K562 (cell line): ENCODE measurements around the gene TNNT1. TPM values are rescaled to one million over a fixed set of nuclear protein-coding genes. Genes with fewer than 3 reads are reported as not detected.

Experiments
- BDP1 ChIP-seq: IDR thresholded peaks from 3 replicates; pipeline ENCODE4 v1.6.1; 2011; ENCODE audit not compliant: insufficient read length, insufficient read depth
- BRD4 ChIP-seq: fragments of 200-600 bp; sonication (generic); IDR thresholded peaks from 2 replicates; pipeline ENCODE4 v1.6.1; 2017; ENCODE audit warnings: inconsistent platforms
- CEBPG ChIP-seq, 3 experiments: fragments of 200-800 bp in 1 of 3; sonication (Bioruptor generic) in 1 of 3; sonication (generic) in 1 of 3; formaldehyde crosslinking in 1 of 3; IDR thresholded peaks in 2 of 3; conservative IDR thresholded peaks in 1 of 3; 2 replicates each; pipeline versions ENCODE4 v1.6.1 to v1.8.0; 2016 to 2022; ENCODE audit warnings: missing compliant biosample characterization in 2 of 3, missing genetic modification characterization in 2 of 3, mild to moderate bottlenecking in 1 of 3, missing genetic modification reagents in 1 of 3
- CSDE1 ChIP-seq, 2 experiments: fragments of 450-650 bp; IDR thresholded peaks; 2 replicates each; pipeline ENCODE4 v1.6.1; 2016; ENCODE audit warnings: mild to moderate bottlenecking in 1 of 2
- ETV5 ChIP-seq: sonication (generic); formaldehyde crosslinking; IDR thresholded peaks from 2 replicates; pipeline ENCODE4 v1.4.0; 2020; ENCODE audit warnings: low read depth, mild to moderate bottlenecking, missing genetic modification reagents
- HNRNPLL ChIP-seq: fragments of 200-400 bp; formaldehyde crosslinking; IDR thresholded peaks from 2 replicates; pipeline ENCODE4 v1.6.1; 2017; ENCODE audit warnings: low read length, low read depth, mild to moderate bottlenecking; ENCODE audit not compliant: poor library complexity, severe bottlenecking
- HSF4 ChIP-seq: fragments of 250-450 bp; sonication (Bioruptor Pico); IDR thresholded peaks from 2 replicates; pipeline ENCODE4 v2.1.2; 2022; ENCODE audit warnings: mild to moderate bottlenecking, moderate library complexity, borderline replicate concordance
- KLF16 ChIP-seq: IDR thresholded peaks from 2 replicates; pipeline ENCODE4 v1.6.1; 2016; ENCODE audit warnings: antibody characterized with exemption
- MAZ ChIP-seq, 2 experiments: fragments of 450-650 bp in 1 of 2; sonication (generic) in 1 of 2; formaldehyde crosslinking; IDR thresholded peaks in 1 of 2; conservative IDR thresholded peaks in 1 of 2; 2 replicates each; pipeline versions ENCODE4 v1.4.0 to v1.5.0; 2020; ENCODE audit warnings: mild to moderate bottlenecking in 1 of 2, missing genetic modification reagents in 1 of 2
- MEIS2 ChIP-seq: fragments of 450-650 bp; IDR thresholded peaks from 2 replicates; pipeline ENCODE4 v1.6.1; 2014; ENCODE audit warnings: mild to moderate bottlenecking; ENCODE audit not compliant: partially characterized antibody
- TAF15 ChIP-seq: fragments of 200-400 bp; formaldehyde crosslinking; IDR thresholded peaks from 2 replicates; pipeline ENCODE4 v1.6.1; 2017; ENCODE audit warnings: mild to moderate bottlenecking, low read depth, low read length, moderate library complexity
- TAL1 ChIP-seq: fragments of 450-650 bp; IDR thresholded peaks from 2 replicates; pipeline ENCODE4 v1.6.1; 2016; ENCODE audit warnings: mild to moderate bottlenecking
- TFAP4 ChIP-seq: sonication (generic); formaldehyde crosslinking; IDR thresholded peaks from 2 replicates; pipeline ENCODE4 v1.8.0; 2022; ENCODE audit warnings: missing genetic modification reagents, mild to moderate bottlenecking, moderate library complexity, borderline replicate concordance
- ZFP36 ChIP-seq: fragments of 150-350 bp; IDR thresholded peaks from 2 replicates; pipeline ENCODE4 v1.6.1; 2018; ENCODE audit warnings: low read length, low read depth; ENCODE audit not compliant: partially characterized antibody
- ZFPM2 ChIP-seq: fragments of 250-450 bp; sonication (Bioruptor Pico); IDR thresholded peaks from 2 replicates; pipeline ENCODE4 v1.5.1; 2022; ENCODE audit warnings: mild to moderate bottlenecking
- ZNF444 ChIP-seq: fragments of 250-450 bp; sonication (Bioruptor Pico); IDR thresholded peaks from 2 replicates; pipeline ENCODE4 v1.4.0; 2020; ENCODE audit warnings: mild to moderate bottlenecking, moderate library complexity
- polyA plus RNA-seq, 8 experiments: library from polyadenylated mRNA; depleted of rRNA in 4 of 8; stranded (reverse) in 5 of 8; unstranded in 3 of 8; fragments of >200 nt; fragmentation: Nextera tagmentation in 2 of 8; fragmentation: Illumina TruSeq in 1 of 8; extraction: Ambion mirVana in 2 of 8; extraction: Trizol in 1 of 8; gene quantifications; 2 replicates each; pipeline versions ENCODE4 v1.2.1 to v1.2.3, GENCODE V29; 2011 to 2014; ENCODE audit warnings: inconsistent platforms in 1 of 8, missing spikeins in 1 of 8
- total RNA-seq, 7 experiments: library from RNA; depleted of rRNA in 6 of 7; stranded (reverse); fragments of >200 nt in 6 of 7; fragmentation: Illumina TruSeq in 2 of 7; extraction: Trizol in 2 of 7; gene quantifications; 2 replicates each; pipeline versions ENCODE4 v1.2.1 to v1.2.3, GENCODE V29; 2011 to 2021; ENCODE audit warnings: low replicate concordance in 1 of 7
- TF ChIP-seq, protein P1 (sequence below), 2 experiments: fragments of 200-800 bp in 1 of 2; sonication (Bioruptor generic) in 1 of 2; sonication (generic) in 1 of 2; formaldehyde crosslinking in 1 of 2; IDR thresholded peaks in 1 of 2; conservative IDR thresholded peaks in 1 of 2; 2 replicates each; pipeline versions ENCODE4 v1.5.0 to v1.6.1; 2016 to 2020; ENCODE audit warnings: missing compliant biosample characterization in 1 of 2, missing genetic modification characterization in 1 of 2, missing genetic modification reagents in 1 of 2
- TF ChIP-seq, protein P2 (sequence below): fragments of 450-650 bp; formaldehyde crosslinking; IDR thresholded peaks from 2 replicates; pipeline ENCODE4 v1.4.0; 2020; ENCODE audit warnings: mild to moderate bottlenecking, moderate library complexity
- TF ChIP-seq, protein P3 (sequence below): sonication (generic); formaldehyde crosslinking; IDR thresholded peaks from 2 replicates; pipeline ENCODE4 v1.5.0; 2020; ENCODE audit warnings: missing genetic modification reagents
- TF ChIP-seq, protein P4 (sequence below): fragments of 450-650 bp; formaldehyde crosslinking; IDR thresholded peaks from 2 replicates; pipeline ENCODE4 v1.4.0; 2020; ENCODE audit warnings: mild to moderate bottlenecking, moderate library complexity

The TNNT1 gene
- total and polyA plus RNA-seq, 9 of the 15 experiments (the other 6 are each of a cell fraction or from before 2014, with no cell fraction given) = 31.8 to 390 (median 227) TPM

DNA sequence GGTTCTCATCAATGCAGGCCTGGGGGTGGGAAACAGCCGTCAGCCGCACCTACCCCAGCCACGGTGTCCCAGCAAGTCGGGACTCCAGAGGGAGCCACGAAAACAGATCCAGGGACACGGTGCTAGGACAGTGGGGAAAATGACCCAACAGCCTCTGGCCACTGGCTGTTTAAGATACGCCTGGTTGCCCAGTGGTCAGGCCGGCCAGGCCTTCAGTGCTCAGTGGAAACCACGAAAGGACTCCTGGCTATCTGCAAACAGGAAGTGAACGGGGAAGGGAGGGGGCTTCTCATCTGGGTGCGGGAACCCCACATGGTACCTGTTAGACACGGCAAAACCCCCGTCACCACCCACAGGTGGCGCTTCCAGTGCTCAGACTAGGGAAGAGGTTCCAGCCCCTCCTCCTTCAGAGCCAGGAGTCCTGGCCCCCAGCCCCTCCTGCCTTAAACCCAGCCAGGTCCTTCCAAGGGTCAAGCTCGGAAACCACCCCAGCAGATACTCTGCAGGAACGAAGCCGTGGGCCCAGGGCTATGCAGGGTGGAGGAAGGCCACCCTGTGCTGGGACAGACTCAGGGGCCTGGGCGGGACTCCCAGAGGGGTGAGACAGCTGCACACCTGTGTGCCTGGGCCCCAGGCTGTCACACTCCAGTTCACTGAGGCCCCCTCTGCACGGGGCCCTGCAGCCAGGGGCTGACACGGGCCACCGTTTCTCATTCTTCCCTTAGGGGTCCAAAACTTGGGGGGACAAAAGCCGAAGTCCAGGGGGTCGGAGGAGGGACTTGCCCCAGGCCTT lies 36.0 kb downstream of the TNNT1 start (continued):
- TF ChIP-seq, protein P1, sequence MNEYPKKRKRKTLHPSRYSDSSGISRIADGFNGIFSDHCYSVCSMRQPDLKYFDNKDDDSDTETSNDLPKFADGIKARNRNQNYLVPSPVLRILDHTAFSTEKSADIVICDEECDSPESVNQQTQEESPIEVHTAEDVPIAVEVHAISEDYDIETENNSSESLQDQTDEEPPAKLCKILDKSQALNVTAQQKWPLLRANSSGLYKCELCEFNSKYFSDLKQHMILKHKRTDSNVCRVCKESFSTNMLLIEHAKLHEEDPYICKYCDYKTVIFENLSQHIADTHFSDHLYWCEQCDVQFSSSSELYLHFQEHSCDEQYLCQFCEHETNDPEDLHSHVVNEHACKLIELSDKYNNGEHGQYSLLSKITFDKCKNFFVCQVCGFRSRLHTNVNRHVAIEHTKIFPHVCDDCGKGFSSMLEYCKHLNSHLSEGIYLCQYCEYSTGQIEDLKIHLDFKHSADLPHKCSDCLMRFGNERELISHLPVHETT (CRISPR knock-in tag; conservative IDR thresholded peaks at IDR 0.05 in 1 of 2, IDR thresholded peaks at IDR 0.05 in 1 of 2) = 0 out of 4 replicates have a peak, but pooled peaks of 1 of the 2 experiments have one; percentile 13
- no peak for TF ChIP-seq CSDE1 (IDR thresholded peaks at IDR 0.05)
- TF ChIP-seq HSF4 = no peak
- no peak for TF ChIP-seq ZFP36
- TF ChIP-seq BRD4 = no peak
- TF ChIP-seq, protein P2, sequence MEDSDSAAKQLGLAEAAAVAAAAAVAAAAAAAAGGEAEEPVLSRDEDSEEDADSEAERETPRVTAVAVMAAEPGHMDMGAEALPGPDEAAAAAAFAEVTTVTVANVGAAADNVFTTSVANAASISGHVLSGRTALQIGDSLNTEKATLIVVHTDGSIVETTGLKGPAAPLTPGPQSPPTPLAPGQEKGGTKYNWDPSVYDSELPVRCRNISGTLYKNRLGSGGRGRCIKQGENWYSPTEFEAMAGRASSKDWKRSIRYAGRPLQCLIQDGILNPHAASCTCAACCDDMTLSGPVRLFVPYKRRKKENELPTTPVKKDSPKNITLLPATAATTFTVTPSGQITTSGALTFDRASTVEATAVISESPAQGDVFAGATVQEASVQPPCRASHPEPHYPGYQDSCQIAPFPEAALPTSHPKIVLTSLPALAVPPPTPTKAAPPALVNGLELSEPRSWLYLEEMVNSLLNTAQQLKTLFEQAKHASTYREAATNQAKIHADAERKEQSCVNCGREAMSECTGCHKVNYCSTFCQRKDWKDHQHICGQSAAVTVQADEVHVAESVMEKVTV (CRISPR knock-in tag) = no peak
- TF ChIP-seq TAL1 = no peak
- no peak for TF ChIP-seq TAF15
- TF ChIP-seq, protein P3, sequence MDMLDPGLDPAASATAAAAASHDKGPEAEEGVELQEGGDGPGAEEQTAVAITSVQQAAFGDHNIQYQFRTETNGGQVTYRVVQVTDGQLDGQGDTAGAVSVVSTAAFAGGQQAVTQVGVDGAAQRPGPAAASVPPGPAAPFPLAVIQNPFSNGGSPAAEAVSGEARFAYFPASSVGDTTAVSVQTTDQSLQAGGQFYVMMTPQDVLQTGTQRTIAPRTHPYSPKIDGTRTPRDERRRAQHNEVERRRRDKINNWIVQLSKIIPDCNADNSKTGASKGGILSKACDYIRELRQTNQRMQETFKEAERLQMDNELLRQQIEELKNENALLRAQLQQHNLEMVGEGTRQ (CRISPR knock-in tag) = no peak
- TF ChIP-seq MEIS2 = no peak
- TF ChIP-seq ETV5 = peak; percentile 79; the same call in 1 of the 2 replicates
- no peak for TF ChIP-seq ZFPM2 (CRISPR knock-in tag)
- TF ChIP-seq CEBPG (CRISPR knock-in tag; IDR thresholded peaks at IDR 0.05) = no peak; the same call in 1 of the 2 replicates
- no peak for TF ChIP-seq CEBPG (tag; conservative IDR thresholded peaks at IDR 0.05 in 1 of 2, IDR thresholded peaks at IDR 0.05 in 1 of 2)
- peak in 1 of 2 experiments; percentile 20; a peak in 1 of 4 replicates for TF ChIP-seq MAZ (CRISPR knock-in tag; conservative IDR thresholded peaks at IDR 0.05 in 1 of 2, IDR thresholded peaks at IDR 0.05 in 1 of 2)
- no peak for TF ChIP-seq BDP1
- peak; percentile 63 for TF ChIP-seq TFAP4 (CRISPR knock-in tag)
- TF ChIP-seq KLF16 = no peak
- no peak for TF ChIP-seq ZNF444 (CRISPR knock-in tag)
- TF ChIP-seq, protein P4, sequence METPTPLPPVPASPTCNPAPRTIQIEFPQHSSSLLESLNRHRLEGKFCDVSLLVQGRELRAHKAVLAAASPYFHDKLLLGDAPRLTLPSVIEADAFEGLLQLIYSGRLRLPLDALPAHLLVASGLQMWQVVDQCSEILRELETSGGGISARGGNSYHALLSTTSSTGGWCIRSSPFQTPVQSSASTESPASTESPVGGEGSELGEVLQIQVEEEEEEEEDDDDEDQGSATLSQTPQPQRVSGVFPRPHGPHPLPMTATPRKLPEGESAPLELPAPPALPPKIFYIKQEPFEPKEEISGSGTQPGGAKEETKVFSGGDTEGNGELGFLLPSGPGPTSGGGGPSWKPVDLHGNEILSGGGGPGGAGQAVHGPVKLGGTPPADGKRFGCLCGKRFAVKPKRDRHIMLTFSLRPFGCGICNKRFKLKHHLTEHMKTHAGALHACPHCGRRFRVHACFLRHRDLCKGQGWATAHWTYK (CRISPR knock-in tag) = peak; percentile 56; the same call in 1 of the 2 replicates
- no peak for TF ChIP-seq HNRNPLL
